ENCODE results near the gene LSP1.

DNA sequence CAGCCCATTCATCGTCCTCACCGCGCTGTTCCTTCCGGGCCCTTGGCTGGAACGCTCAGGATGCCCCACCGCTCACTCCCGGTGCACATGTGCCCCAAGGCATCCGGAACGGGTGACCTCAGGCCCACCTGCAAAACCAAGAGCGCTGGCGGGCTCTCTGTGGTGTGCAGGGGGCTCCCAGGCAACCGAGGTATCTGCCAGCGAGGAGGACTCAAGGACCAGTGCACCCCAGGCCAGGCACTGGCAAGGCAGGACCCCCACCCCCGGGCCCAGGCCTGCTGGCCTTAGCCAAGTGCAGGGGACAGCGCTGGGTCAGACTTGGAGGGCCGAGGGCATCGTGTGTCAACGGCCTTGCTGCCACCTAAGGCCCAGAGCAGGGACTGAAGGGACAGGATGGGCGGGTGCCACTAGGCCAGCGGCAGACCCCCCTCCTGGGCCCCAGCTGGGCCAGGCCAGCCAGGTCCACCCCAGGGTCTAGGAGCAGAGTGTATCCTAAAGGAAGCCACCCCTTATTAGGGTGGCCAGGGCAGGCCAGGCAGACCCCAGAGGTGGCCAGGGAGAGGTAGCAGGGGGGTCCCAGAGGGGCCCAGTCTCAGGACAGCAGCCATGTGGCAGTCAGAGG, 75.1 kb downstream of the LSP1 start:
- TF ChIP-seq POLR2AphosphoS5 (IDR thresholded peaks at IDR 0.05; ENCODE audit: low read depth) (no peak), GABPA (IDR thresholded peaks at IDR 0.05; ENCODE audit: low read depth) (no peak)
- TF ChIP-seq, protein P1, sequence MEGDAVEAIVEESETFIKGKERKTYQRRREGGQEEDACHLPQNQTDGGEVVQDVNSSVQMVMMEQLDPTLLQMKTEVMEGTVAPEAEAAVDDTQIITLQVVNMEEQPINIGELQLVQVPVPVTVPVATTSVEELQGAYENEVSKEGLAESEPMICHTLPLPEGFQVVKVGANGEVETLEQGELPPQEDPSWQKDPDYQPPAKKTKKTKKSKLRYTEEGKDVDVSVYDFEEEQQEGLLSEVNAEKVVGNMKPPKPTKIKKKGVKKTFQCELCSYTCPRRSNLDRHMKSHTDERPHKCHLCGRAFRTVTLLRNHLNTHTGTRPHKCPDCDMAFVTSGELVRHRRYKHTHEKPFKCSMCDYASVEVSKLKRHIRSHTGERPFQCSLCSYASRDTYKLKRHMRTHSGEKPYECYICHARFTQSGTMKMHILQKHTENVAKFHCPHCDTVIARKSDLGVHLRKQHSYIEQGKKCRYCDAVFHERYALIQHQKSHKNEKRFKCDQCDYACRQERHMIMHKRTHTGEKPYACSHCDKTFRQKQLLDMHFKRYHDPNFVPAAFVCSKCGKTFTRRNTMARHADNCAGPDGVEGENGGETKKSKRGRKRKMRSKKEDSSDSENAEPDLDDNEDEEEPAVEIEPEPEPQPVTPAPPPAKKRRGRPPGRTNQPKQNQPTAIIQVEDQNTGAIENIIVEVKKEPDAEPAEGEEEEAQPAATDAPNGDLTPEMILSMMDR (IDR thresholded peaks at IDR 0.05; ENCODE audit: insufficient read depth, low read length): no peak
- TF ChIP-seq, protein P2, sequence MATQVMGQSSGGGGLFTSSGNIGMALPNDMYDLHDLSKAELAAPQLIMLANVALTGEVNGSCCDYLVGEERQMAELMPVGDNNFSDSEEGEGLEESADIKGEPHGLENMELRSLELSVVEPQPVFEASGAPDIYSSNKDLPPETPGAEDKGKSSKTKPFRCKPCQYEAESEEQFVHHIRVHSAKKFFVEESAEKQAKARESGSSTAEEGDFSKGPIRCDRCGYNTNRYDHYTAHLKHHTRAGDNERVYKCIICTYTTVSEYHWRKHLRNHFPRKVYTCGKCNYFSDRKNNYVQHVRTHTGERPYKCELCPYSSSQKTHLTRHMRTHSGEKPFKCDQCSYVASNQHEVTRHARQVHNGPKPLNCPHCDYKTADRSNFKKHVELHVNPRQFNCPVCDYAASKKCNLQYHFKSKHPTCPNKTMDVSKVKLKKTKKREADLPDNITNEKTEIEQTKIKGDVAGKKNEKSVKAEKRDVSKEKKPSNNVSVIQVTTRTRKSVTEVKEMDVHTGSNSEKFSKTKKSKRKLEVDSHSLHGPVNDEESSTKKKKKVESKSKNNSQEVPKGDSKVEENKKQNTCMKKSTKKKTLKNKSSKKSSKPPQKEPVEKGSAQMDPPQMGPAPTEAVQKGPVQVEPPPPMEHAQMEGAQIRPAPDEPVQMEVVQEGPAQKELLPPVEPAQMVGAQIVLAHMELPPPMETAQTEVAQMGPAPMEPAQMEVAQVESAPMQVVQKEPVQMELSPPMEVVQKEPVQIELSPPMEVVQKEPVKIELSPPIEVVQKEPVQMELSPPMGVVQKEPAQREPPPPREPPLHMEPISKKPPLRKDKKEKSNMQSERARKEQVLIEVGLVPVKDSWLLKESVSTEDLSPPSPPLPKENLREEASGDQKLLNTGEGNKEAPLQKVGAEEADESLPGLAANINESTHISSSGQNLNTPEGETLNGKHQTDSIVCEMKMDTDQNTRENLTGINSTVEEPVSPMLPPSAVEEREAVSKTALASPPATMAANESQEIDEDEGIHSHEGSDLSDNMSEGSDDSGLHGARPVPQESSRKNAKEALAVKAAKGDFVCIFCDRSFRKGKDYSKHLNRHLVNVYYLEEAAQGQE (IDR thresholded peaks at IDR 0.05; ENCODE audit: insufficient replicate concordance, low read depth): no peak
